NT2/D1 (cell line): ENCODE results near the gene SEMA7A.

Source experiments
- DNase-seq: peaks from one replicate; pipeline ENCODE4 v3.0.0-alpha.2; 2011; ENCODE audit warnings: low read depth, low spot score
- H3K27me3 ChIP-seq: 2 replicates; pipeline ENCODE4 v1.6.0; 2011; ENCODE audit warnings: mild to moderate bottlenecking; ENCODE audit not compliant: insufficient read length, insufficient read depth
- H3K36me3 ChIP-seq: 2 replicates; pipeline ENCODE4 v1.6.1; 2011; ENCODE audit warnings: mild to moderate bottlenecking, low read length, mixed read lengths; ENCODE audit not compliant: insufficient read depth, insufficient read length
- H3K4me1 ChIP-seq: 2 replicates; pipeline ENCODE4 v1.5.1; 2011; ENCODE audit not compliant: insufficient read depth, insufficient read length
- H3K4me3 ChIP-seq: 2 replicates; pipeline ENCODE4 v1.5.1; 2011; ENCODE audit warnings: low read depth; ENCODE audit not compliant: insufficient read length
- H3K9ac ChIP-seq: 2 replicates; pipeline ENCODE4 v1.6.0; 2011; ENCODE audit warnings: low read depth; ENCODE audit not compliant: insufficient read length
- H3K9me3 ChIP-seq: 2 replicates; pipeline ENCODE4 v1.5.1; 2011; ENCODE audit warnings: mild to moderate bottlenecking, low read length; ENCODE audit not compliant: insufficient read depth
- SUZ12 ChIP-seq: IDR thresholded peaks from 2 replicates; pipeline ENCODE4 v1.6.1; 2011; ENCODE audit not compliant: insufficient read length, insufficient read depth; ENCODE audit errors: extremely low read depth
- YY1 ChIP-seq: IDR thresholded peaks from 2 replicates; pipeline ENCODE4 v1.6.1; 2011; ENCODE audit not compliant: insufficient read length, insufficient read depth
- ZNF274 ChIP-seq: IDR thresholded peaks from 2 replicates; pipeline ENCODE4 v1.6.1; 2011; ENCODE audit warnings: mild to moderate bottlenecking, low read depth, low read length

Gene SEMA7A

GRCh38 chr15:74403991-74404563 is 29.7 kb downstream of the SEMA7A start:
- Histone ChIP-seq H3K4me1 (peaks cover 48% of the 10 kb centered on the region), H3K27me3 (no peaks in the 10 kb centered on the region), H3K4me3 (no peak overlapping the region), H3K9me3 (no peaks in the 10 kb centered on the region), H3K36me3 (no peaks in the 10 kb centered on the region), H3K9ac (no peak overlapping the region)
- TF ChIP-seq ZNF274 (no peak), SUZ12 (no peak), YY1 (no peak)
- DNase-seq, result no peak

- DNase-seq, result no peak
- Histone ChIP-seq H3K27me3 (no peaks in the 10 kb centered on the region), H3K4me1 (peaks cover 43% of the 10 kb centered on the region), H3K9ac (no peak overlapping the region), H3K4me3 (no peak overlapping the region), H3K9me3 (no peaks in the 10 kb centered on the region), H3K36me3 (no peaks in the 10 kb centered on the region)
- TF ChIP-seq SUZ12 (no peak), YY1 (no peak), ZNF274 (no peak)
Measured at GRCh38 chr15:74403588-74403919, 30.2 kb downstream of the SEMA7A start.

GRCh38 chr15:74402873-74403587 is 30.7 kb downstream of the SEMA7A start:
- DNase-seq, result no peak
- peaks cover 40% of the 10 kb centered on the region for H3K4me1 ChIP-seq
- H3K4me3 ChIP-seq, result no peak overlapping the region

GRCh38 chr15:74402337-74402841 is 31.4 kb downstream of the SEMA7A start:
- no peak for DNase-seq
- TF ChIP-seq SUZ12 (no peak), ZNF274 (no peak), YY1 (no peak)

More at GRCh38 chr15:74402873-74403587, 30.7 kb downstream of the SEMA7A start:
- H3K36me3 ChIP-seq, result no peaks in the 10 kb centered on the region
- TF ChIP-seq ZNF274 (no peak), SUZ12 (no peak), YY1 (no peak)
- H3K9ac ChIP-seq, result no peak overlapping the region
- H3K9me3 ChIP-seq, result no peaks in the 10 kb centered on the region
- H3K27me3 ChIP-seq, result no peaks in the 10 kb centered on the region

GRCh38 chr15:74400915-74401757 is 32.6 kb downstream of the SEMA7A start:
- Histone ChIP-seq H3K9me3 (no peaks in the 10 kb centered on the region), H3K27me3 (no peaks in the 10 kb centered on the region), H3K4me3 (no peak overlapping the region), H3K36me3 (no peaks in the 10 kb centered on the region), H3K9ac (no peak overlapping the region), H3K4me1 (peaks cover 41% of the 10 kb centered on the region)
- DNase-seq, result no peak
- TF ChIP-seq SUZ12 (no peak), YY1 (no peak), ZNF274 (no peak)

More at GRCh38 chr15:74402337-74402841, 31.4 kb downstream of the SEMA7A start:
- Histone ChIP-seq H3K4me1 (peaks cover 37% of the 10 kb centered on the region), H3K9me3 (no peaks in the 10 kb centered on the region), H3K27me3 (no peaks in the 10 kb centered on the region), H3K9ac (no peak overlapping the region), H3K4me3 (no peak overlapping the region), H3K36me3 (no peaks in the 10 kb centered on the region)

GRCh38 chr15:74400313-74400860 is 33.4 kb downstream of the SEMA7A start:
- H3K27me3 ChIP-seq, result no peaks in the 10 kb centered on the region
- H3K4me1 ChIP-seq, result peaks cover 46% of the 10 kb centered on the region
- H3K4me3 ChIP-seq, result no peak overlapping the region
- no peak for DNase-seq
- no peak overlapping the region for H3K9ac ChIP-seq
- no peaks in the 10 kb centered on the region for H3K9me3 ChIP-seq
- H3K36me3 ChIP-seq, result no peaks in the 10 kb centered on the region
- TF ChIP-seq YY1, result no peak
- no peak for TF ChIP-seq ZNF274
- TF ChIP-seq SUZ12, result no peak
